AG04449 (cell line): ENCODE results near the gene MYCN.

Experiments used
- CTCF ChIA-PET: fragments of 350-600 bp; formaldehyde crosslinking; extraction: SDS; loops from one replicate; lab custom pipeline; 2021; ENCODE audit warnings: antibody characterized with exemption; lab: Yijun Ruan, JAX
- POLR2A ChIA-PET: fragments of 400-600, 350-600 bp; formaldehyde crosslinking; extraction: SDS; loops from one replicate; lab custom pipeline; 2020; ENCODE audit warnings: antibody characterized with exemption, inconsistent platforms; lab: Yijun Ruan, JAX
- DNase-seq: peaks from one replicate; pipeline ENCODE4 v3.0.0-alpha.2; 2010; ENCODE audit warnings: low read depth, low spot score
- H3K4me3 ChIP-seq: 2 replicates; pipeline ENCODE4 v1.5.1; 2011; ENCODE audit warnings: low read depth, mild to moderate bottlenecking, control low read depth, low read length
- CTCF ChIP-seq: IDR thresholded peaks from one replicate; pipeline ENCODE4 v1.5.1; 2011; ENCODE audit warnings: mild to moderate bottlenecking, moderate library complexity, low read length, control low read depth, inconsistent platforms; ENCODE audit not compliant: insufficient read depth; ENCODE audit errors: missing control alignments

Gene MYCN

DNA sequence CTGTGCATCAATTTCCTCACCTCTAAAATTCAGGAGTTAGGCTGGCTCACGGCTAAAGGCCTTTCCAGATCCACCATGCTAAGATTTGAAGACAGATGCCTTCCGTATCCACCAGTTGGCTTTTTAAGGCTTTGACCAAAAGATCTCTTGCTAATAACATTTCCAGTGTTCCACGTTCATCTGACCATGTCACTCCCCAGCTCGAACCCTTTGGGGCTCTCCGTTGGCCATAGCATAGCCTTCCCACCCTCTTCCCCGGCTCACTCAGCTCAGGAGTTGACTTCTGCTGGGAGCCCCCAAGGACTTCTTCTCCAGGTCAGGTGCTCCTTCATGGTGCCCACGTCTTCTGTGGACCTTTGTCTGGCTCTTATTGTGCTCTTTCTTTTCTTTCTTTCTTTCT, 53.3 kb downstream of the MYCN start:
- ChIA-PET POLR2A (no interaction called here), CTCF (no interaction called here)
- TF ChIP-seq CTCF: no peak
- no peak overlapping the region for H3K4me3 ChIP-seq
- no peak for DNase-seq

GRCh38 chr2:15995603-15996002, 55.3 kb downstream of the MYCN start:
- no peak for DNase-seq
- no peak overlapping the region for H3K4me3 ChIP-seq
- ChIA-PET CTCF (no interaction called here), POLR2A (no interaction called here)
- TF ChIP-seq CTCF: no peak
